ENCODE data around the gene KIF23.
"Not testable (repeated sequence)": the region's sequence is repeated elsewhere in the genome, so short reads cannot be mapped to it uniquely, and the experiment has no call there.

KIF23 gene

GRCh38 chr15:69435985-69436384 lies 21.8 kb downstream of the KIF23 start:
- no peak for DNase-seq (ENCODE audit: low spot score)

GRCh38 chr15:69436951-69437350 lies 22.8 kb downstream of the KIF23 start:
- no peak for DNase-seq (ENCODE audit: low spot score)

- no peak for DNase-seq (ENCODE audit: low spot score)
Measured at GRCh38 chr15:69439623-69440022, 25.5 kb downstream of the KIF23 start.

GRCh38 chr15:69443032-69443611 lies 29.0 kb downstream of the KIF23 start:
- DNase-seq (ENCODE audit: low spot score) = no peak

- no peak for DNase-seq (ENCODE audit: low spot score)
Measured at GRCh38 chr15:69444686-69445085, 30.5 kb downstream of the KIF23 start.

GRCh38 chr15:69446953-69447352 lies 32.8 kb downstream of the KIF23 start:
- no peak for DNase-seq (ENCODE audit: low spot score)

- DNase-seq (ENCODE audit: low spot score) = not testable (repeated sequence)
Measured at GRCh38 chr15:69450221-69450620, 36.1 kb downstream of the KIF23 start.

GRCh38 chr15:69450968-69451695 lies 37.0 kb downstream of the KIF23 start:
- DNase-seq (ENCODE audit: low spot score) = no peak

GRCh38 chr15:69451951-69452691 lies 38.0 kb downstream of the KIF23 start:
- DNase-seq (ENCODE audit: low spot score) = peak; percentile 37

GRCh38 chr15:69452692-69453521 lies 38.8 kb downstream of the KIF23 start, which contains the start of gene RPLP1:
Gene RPLP1 (plus strand): TSS chr15:69452818. CDS start chr15:69452949, 131 bp downstream.
- DNase-seq (ENCODE audit: low spot score) = peak; percentile 96

- no peak for DNase-seq (ENCODE audit: low spot score)
Measured at GRCh38 chr15:69454953-69455352, 40.8 kb downstream of the KIF23 start.

GRCh38 chr15:69456208-69457166 lies 42.3 kb downstream of the KIF23 start:
- no peak for DNase-seq (ENCODE audit: low spot score)

GRCh38 chr15:69457304-69458280 lies 43.4 kb downstream of the KIF23 start:
- DNase-seq (ENCODE audit: low spot score) = no peak

- DNase-seq (ENCODE audit: low spot score) = no peak
Measured at GRCh38 chr15:69459066-69459465, 44.9 kb downstream of the KIF23 start.

GRCh38 chr15:69460481-69460880 lies 46.3 kb downstream of the KIF23 start:
- DNase-seq (ENCODE audit: low spot score) = no peak

- DNase-seq (ENCODE audit: low spot score) = no peak
Measured at GRCh38 chr15:69462030-69462492, 47.9 kb downstream of the KIF23 start.

- DNase-seq (ENCODE audit: low spot score) = peak; percentile 96
Measured at GRCh38 chr15:69462493-69463181, 48.5 kb downstream of the KIF23 start.

- DNase-seq (ENCODE audit: low spot score) = no peak
Measured at GRCh38 chr15:69463182-69463756, 49.1 kb downstream of the KIF23 start.

- DNase-seq (ENCODE audit: low spot score) = no peak
Measured at GRCh38 chr15:69465253-69465652, 51.1 kb downstream of the KIF23 start.

Data from germinal center (tissue), 1 donor.